ENCODE results near the gene TMED7. TPM values are rescaled to one million over a fixed set of nuclear protein-coding genes. Genes with fewer than 3 reads are reported as not detected.
A peak's percentile ranks its signal among the peaks of the same experiment; 100 is the strongest.

The TMED7 gene
- total and polyA plus RNA-seq, 2 of the 8 experiments (the other 6 are each of a cell fraction or from before 2014, with no cell fraction given) = 43.8 to 75.2 TPM

- Histone ChIP-seq H3K4me2 (ENCODE audit: insufficient read depth in 1 of 2, low read depth in 2 of 2, low read length in 2 of 2) (peak overlapping the region; percentile 86; a peak in 3 of 4 replicates), H3K27me3 (replicated peaks in 1 of 4; ENCODE audit: control insufficient read depth in 3 of 4, extremely low read depth in 1 of 4, insufficient read depth in 3 of 4, low read length in 3 of 4) (no peaks in the 10 kb centered on the region), H4K91ac (replicated peaks; ENCODE audit: insufficient read length, low read length) (no peak overlapping the region), H3K4me3 (ENCODE audit: extremely low read depth in 1 of 4, insufficient read depth in 2 of 4, low read depth in 3 of 4, low read length in 4 of 4) (peak overlapping the region; percentile 44 to 67 (median 58); a peak in 6 of 8 replicates), H2BK120ac (replicated peaks; ENCODE audit: low read depth, low read length) (no peak overlapping the region), H4K8ac (ENCODE audit: extremely low read depth, insufficient read depth, low read length) (peak overlapping the region; percentile 38; the same call in 1 of the 2 replicates), H3K36me3 (ENCODE audit: control insufficient read depth in 2 of 4, insufficient read depth in 4 of 4, low read length in 3 of 4) (no peaks in the 10 kb centered on the region; a peak in 1 of 8 replicates), H4K5ac (ENCODE audit: insufficient read length, low read depth, low read length) (no peak overlapping the region), H3K4me1 (replicated peaks in 1 of 4; ENCODE audit: control insufficient read depth in 3 of 4, insufficient read depth in 4 of 4, low read length in 3 of 4) (peaks cover 0 to 13% (median 7%) of the 10 kb centered on the region in 4 experiments; a peak in 5 of 7 replicates), H2BK12ac (ENCODE audit: low read depth, low read length) (no peak overlapping the region), H4K20me1 (replicated peaks in 1 of 2; ENCODE audit: control insufficient read depth in 1 of 2, insufficient read depth in 2 of 2, low read length in 2 of 2) (peaks cover 0 to 6% of the 10 kb centered on the region in 2 experiments), H2BK15ac (ENCODE audit: low read length) (no peak overlapping the region), H3K23ac (ENCODE audit: insufficient read length) (no peak overlapping the region), H2BK5ac (ENCODE audit: low read depth, low read length) (no peak overlapping the region), H2AFZ (ENCODE audit: low read length) (no peak overlapping the region), H3K9me3 (ENCODE audit: insufficient read depth in 2 of 2, low read depth in 1 of 2, low read length in 1 of 2) (no peaks in the 10 kb centered on the region), H3K9ac (replicated peaks in 1 of 4; ENCODE audit: extremely low read depth in 1 of 4, low read depth in 3 of 4, low read length in 3 of 4) (no peak overlapping the region), H3K23me2 (ENCODE audit: low read depth, low read length) (peaks cover 7% of the 10 kb centered on the region; the same call in 1 of the 2 replicates), H3K56ac (replicated peaks; ENCODE audit: insufficient read length, low read depth, low read length) (no peak overlapping the region), H2BK20ac (ENCODE audit: low read length) (no peak overlapping the region), H3K4ac (replicated peaks; ENCODE audit: insufficient read length, low read depth, low read length) (no peak overlapping the region), H3K27ac (ENCODE audit: low read depth, low read length) (no peak overlapping the region), H2AK5ac (ENCODE audit: low read depth, low read length) (no peak overlapping the region), H3K79me1 (ENCODE audit: low read depth, low read length) (no peaks in the 10 kb centered on the region), H3K79me2 (ENCODE audit: control insufficient read depth in 1 of 2, insufficient read depth in 2 of 2, low read length in 2 of 2) (no peaks in the 10 kb centered on the region; a peak in 1 of 4 replicates), H3K14ac (ENCODE audit: insufficient read length) (no peak overlapping the region), H3K18ac (ENCODE audit: extremely low read depth, low read length) (no peak overlapping the region)
- no peak for DNase-seq (ENCODE audit: low read depth in 1 of 2, low spot score in 2 of 2)
- POLR2A ChIA-PET (ENCODE audit: partially characterized antibody) = interaction anchor here (1.2 kb wide), 1 partner anchor 14 kb away, joined by 3 read pairs; no protein-coding TSS in a partner anchor
- no peak for FAIRE-seq
- WGBS, 2 experiments (ENCODE audit: extremely low coverage in 1 of 2, insufficient coverage in 1 of 2, insufficient read length in 1 of 2, insufficient replicate concordance in 2 of 2, low coverage in 1 of 2, low lambda C conversion rate in 2 of 2, missing lambda C conversion rate in 1 of 2) = 59% methylated on average over 11 of the region's 11 CpGs; no CpG with 5 or more reads in 1 of the 2 experiments
- CTCF ChIA-PET (ENCODE audit: partially characterized antibody) = interaction anchor here (0.6 to 0.8 kb wide), 2 partner anchors 27 to 431 kb away, joined by 3 read pairs; no protein-coding TSS in a partner anchor
- TF ChIP-seq ATF3 (IDR thresholded peaks at IDR 0.05; ENCODE audit: insufficient read depth, low read depth, low read length) (no peak), FOSL1 (IDR thresholded peaks at IDR 0.05; ENCODE audit: insufficient read depth, low read depth, low read length) (no peak), HDAC6 (IDR thresholded peaks at IDR 0.05; ENCODE audit: low read depth, low read length) (no peak), CEBPB (IDR thresholded peaks at IDR 0.05; ENCODE audit: low read depth, low read length) (no peak), RXRA (IDR thresholded peaks at IDR 0.05; ENCODE audit: insufficient read depth, low read depth, low read length) (no peak), SUZ12 (IDR thresholded peaks at IDR 0.05; ENCODE audit: low read length) (no peak), CTBP2 (IDR thresholded peaks at IDR 0.05; ENCODE audit: borderline replicate concordance, insufficient read depth, insufficient read length, low read length) (no peak), MAX (IDR thresholded peaks at IDR 0.05) (no peak), ASH2L (IDR thresholded peaks at IDR 0.05; ENCODE audit: low read length) (no peak), JUND (IDR thresholded peaks at IDR 0.05; ENCODE audit: low read length) (no peak), JUN (IDR thresholded peaks at IDR 0.05; ENCODE audit: low read depth, low read length) (no peak), SAP30 (IDR thresholded peaks at IDR 0.05; ENCODE audit: insufficient read depth, insufficient replicate concordance, low read length) (no peak)
Observed at GRCh38 chr5:115602591-115603125, 23.2 kb downstream of the TMED7 start.
